Cardiac fibroblast (primary cell): ENCODE results near the gene NUP98.
"Not testable (repeated sequence)": the region's sequence is repeated elsewhere in the genome, so short reads cannot be mapped to it uniquely, and the experiment has no call there.

Experiments
- DNase-seq, 2 donors: peaks; one replicate each; pipeline versions ENCODE4 v3.0.0 to v3.0.0-alpha.2; 2010; ENCODE audit warnings: low read depth in 2 of 2
- H3K4me3 ChIP-seq, 2 donors: replicated peaks in 1 of 2; 1 replicate in 1 of 2; 2 replicates in 1 of 2; pipeline ENCODE4 v1.5.1; 2011; ENCODE audit warnings: low read depth in 2 of 2, low read length in 2 of 2, mild to moderate bottlenecking in 2 of 2, moderate library complexity in 1 of 2
- CTCF ChIP-seq: IDR thresholded peaks from one replicate; pipeline ENCODE4 v1.5.1; 2011; ENCODE audit warnings: low read depth, mild to moderate bottlenecking, low read length, inconsistent platforms

The NUP98 gene

GRCh38 chr11:3767536-3767935, 29.8 kb downstream of the NUP98 start:
- no peak overlapping the region for H3K4me3 ChIP-seq
- no peak for TF ChIP-seq CTCF
- no peak for DNase-seq

- not testable (repeated sequence) for H3K4me3 ChIP-seq, DNase-seq
Measured at GRCh38 chr11:3766836-3767235, 30.5 kb downstream of the NUP98 start.

GRCh38 chr11:3764266-3764665, 33.1 kb downstream of the NUP98 start:
- DNase-seq, result no peak
- TF ChIP-seq CTCF, result no peak
- no peak overlapping the region for H3K4me3 ChIP-seq

- no peak overlapping the region for H3K4me3 ChIP-seq
- no peak for DNase-seq
- no peak for TF ChIP-seq CTCF
Measured at GRCh38 chr11:3755151-3755550, 42.2 kb downstream of the NUP98 start.

GRCh38 chr11:3753110-3753509, 44.2 kb downstream of the NUP98 start:
- no peak overlapping the region for H3K4me3 ChIP-seq
- DNase-seq, result no peak
- TF ChIP-seq CTCF, result no peak

- H3K4me3 ChIP-seq, result no peak overlapping the region
- peak; percentile 76 to 86 for DNase-seq
- TF ChIP-seq CTCF, result no peak
Measured at GRCh38 chr11:3747704-3748103, 49.6 kb downstream of the NUP98 start.

- no peak overlapping the region for H3K4me3 ChIP-seq
- no peak for DNase-seq
- no peak for TF ChIP-seq CTCF
Measured at GRCh38 chr11:3745161-3745560, 52.2 kb downstream of the NUP98 start.
